Stomach (tissue), 4 donors: ENCODE data around the gene PRELID3B.

ENCODE experiments used
- CTCF ChIP-seq, 7 experiments: fragments of 450-650 bp in 4 of 7; fragments of 200-600 bp in 3 of 7; sonication (generic) in 3 of 7; IDR thresholded peaks; one replicate each; pipeline ENCODE4 v1.5.1; 2016 to 2019; ENCODE audit warnings: antibody characterized with exemption in 7 of 7, control low read depth in 2 of 7, mild to moderate bottlenecking in 1 of 7
- EP300 ChIP-seq: sonication (generic); formaldehyde crosslinking; IDR thresholded peaks from one replicate; pipeline ENCODE4 v1.6.1; 2017; ENCODE audit warnings: antibody characterized with exemption

- TF ChIP-seq CTCF (IDR thresholded peaks at IDR 0.05): no peak
- TF ChIP-seq EP300: no peak
Measured at GRCh38 chr20:59068534-59068933, 25.9 kb upstream of the PRELID3B start.
